Stimulated activated naive B cell treated with anti-CD40 and anti-IgM and Interleukin-4, amounts not matched to agents 10 μg/mL and 1 μg/mL and 100 μg/mL, for 72 hours (primary cell): ENCODE data around the gene COPS7A.

Experiments used
- ATAC-seq, 2 donors: fragments of 150-1000 bp; cut with Tn5 transposase; replicated peaks; 2 replicates each; pipeline ENCODE4 v1.10.0; 2021; ENCODE audit warnings: moderate library complexity in 1 of 2
- DNase-seq: peaks from one replicate; pipeline ENCODE4 v3.0.0; 2021
- H3K27ac Mint-ChIP-seq: one replicate; pipeline ENCODE4 v1.8.0; 2022; ENCODE audit warnings: mild to moderate bottlenecking, mixed read lengths
- H3K27me3 Mint-ChIP-seq, 2 donors: one replicate each; pipeline ENCODE4 v1.8.0; 2022; ENCODE audit warnings: mixed read lengths in 2 of 2
- H3K36me3 Mint-ChIP-seq, 2 donors: one replicate each; pipeline ENCODE4 v1.8.0; 2022; ENCODE audit warnings: mixed read lengths in 2 of 2, mild to moderate bottlenecking in 1 of 2
- H3K4me1 Mint-ChIP-seq, 2 donors: one replicate each; pipeline ENCODE4 v1.8.0; 2022; ENCODE audit warnings: mixed read lengths in 2 of 2, mild to moderate bottlenecking in 1 of 2
- H3K4me3 Mint-ChIP-seq, 2 donors: one replicate each; pipeline ENCODE4 v1.8.0; 2022; ENCODE audit warnings: mild to moderate bottlenecking in 2 of 2, mixed read lengths in 2 of 2, moderate library complexity in 1 of 2
- H3K9me3 Mint-ChIP-seq, 2 donors: one replicate each; pipeline ENCODE4 v1.8.0; 2022; ENCODE audit warnings: mixed read lengths in 2 of 2, mild to moderate bottlenecking in 1 of 2

The COPS7A gene

DNA sequence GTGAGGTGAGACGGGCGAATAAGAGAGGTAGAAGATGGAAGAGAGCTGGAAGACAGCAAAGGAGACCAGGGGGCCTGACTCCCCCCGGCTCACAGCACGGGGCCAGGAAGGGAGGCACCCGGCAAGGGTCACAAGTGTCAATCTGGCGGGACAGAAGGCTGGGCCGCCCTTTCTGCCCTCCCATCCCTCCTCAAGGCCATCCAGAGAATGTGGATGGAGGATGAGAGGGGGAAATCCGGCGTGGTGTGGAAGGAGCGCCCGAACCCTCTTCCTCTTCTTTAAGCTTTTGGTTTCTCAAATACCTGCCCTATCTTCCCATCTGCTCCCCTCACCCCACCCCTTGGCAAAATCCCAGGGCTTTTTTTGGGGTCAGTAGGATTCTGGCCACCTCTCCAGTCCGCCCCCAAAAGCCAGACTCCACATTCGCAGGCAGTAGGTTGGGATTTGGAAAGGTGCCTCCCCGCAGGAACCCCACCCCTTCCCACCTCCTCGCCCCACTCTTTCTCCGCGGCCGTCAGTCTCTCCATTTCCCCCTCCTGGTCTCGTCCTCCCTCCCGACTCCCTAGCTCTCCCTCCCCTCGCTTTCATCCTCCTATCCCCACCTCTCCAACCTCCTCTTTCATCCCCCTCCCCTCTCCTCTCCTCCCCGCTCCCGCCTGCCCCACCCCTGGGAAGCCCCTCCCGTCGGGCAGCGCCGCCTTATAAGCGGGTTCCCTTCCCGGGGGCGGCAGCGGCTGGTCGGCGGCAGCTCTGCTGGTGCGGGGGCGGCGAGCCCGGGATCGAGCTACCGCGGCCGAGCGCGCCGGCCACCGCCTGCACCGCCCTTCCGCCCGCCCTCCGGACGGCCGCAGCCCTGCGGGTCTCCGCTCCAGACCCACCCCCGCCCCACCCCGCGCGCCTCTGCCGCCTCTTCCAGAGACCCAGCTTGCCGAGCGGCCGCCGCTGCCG is 42.1 kb downstream of the COPS7A start, which contains the start of gene PTMS:
PTMS (plus strand) TSS at position 730 of the 948 bp plus-strand sequence. CDS start 343 bp downstream, outside the sequence.
- Mint-ChIP-seq H3K4me3 (peak within 1 kb of the TSS; percentile 90 to 94), H3K4me1 (peaks cover 28 to 45% of the 10 kb centered on the region in 2 donors), H3K36me3 (peaks cover 0 to 1% of the 10 kb centered on the region in 2 donors), H3K9me3 (peaks cover 0 to 2% of the 10 kb centered on the region in 2 donors), H3K27me3 (peaks cover 60 to 79% of the 10 kb centered on the region in 2 donors), H3K27ac (peak within 1 kb of the TSS; percentile 81)
- DNase-seq (no peak), ATAC-seq (peak; percentile 6 to 10)

DNA sequence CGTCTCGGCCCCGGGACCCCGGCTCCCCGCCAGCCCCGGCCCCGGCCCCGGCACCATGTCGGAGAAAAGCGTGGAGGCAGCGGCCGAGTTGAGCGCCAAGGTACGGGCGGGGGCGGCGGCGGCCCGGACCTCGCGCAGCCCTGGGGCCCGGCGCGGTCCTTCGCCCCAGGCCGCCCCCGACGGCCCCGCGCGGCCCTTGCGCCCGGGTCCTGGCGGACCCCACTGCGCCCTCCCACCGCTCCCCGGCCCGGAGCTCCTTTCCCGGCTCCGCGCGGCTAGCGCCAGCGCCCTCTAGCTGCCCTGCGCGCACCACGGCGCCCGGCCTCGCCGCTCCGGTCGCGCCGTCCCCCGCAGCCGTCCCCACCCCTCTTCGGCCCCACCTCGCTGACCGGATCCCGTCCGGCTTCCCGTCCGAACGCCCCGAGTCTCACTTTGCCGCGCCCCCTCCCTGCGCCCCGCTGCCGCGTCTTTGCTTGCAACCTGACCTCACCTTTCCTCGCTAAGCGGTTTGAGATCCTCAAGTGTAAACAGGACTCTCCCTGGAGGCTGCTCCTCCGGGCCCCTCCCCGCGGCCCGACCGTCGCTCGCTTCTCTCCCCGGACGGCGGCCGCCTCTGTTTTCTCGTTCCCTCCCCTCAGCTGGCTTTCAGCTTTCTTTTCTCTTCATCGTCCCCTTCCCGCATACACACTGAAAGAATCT is 43.0 kb downstream of the COPS7A start:
- H3K9me3 Mint-ChIP-seq: peaks cover 0 to 2% of the 10 kb centered on the region in 2 donors
- ATAC-seq: peak; percentile 56 to 67
- DNase-seq: no peak
- peaks cover 60 to 81% of the 10 kb centered on the region in 2 donors for H3K27me3 Mint-ChIP-seq
- H3K36me3 Mint-ChIP-seq: peaks cover 0 to 1% of the 10 kb centered on the region in 2 donors
- peak overlapping the region; percentile 90 to 94 for H3K4me3 Mint-ChIP-seq
- H3K4me1 Mint-ChIP-seq: peaks cover 35 to 53% of the 10 kb centered on the region in 2 donors
- H3K27ac Mint-ChIP-seq: peak overlapping the region; percentile 81

- no peak for ATAC-seq
- Mint-ChIP-seq H3K36me3 (peaks cover 0 to 1% of the 10 kb centered on the region in 2 donors), H3K4me3 (peak overlapping the region; percentile 90 to 94), H3K9me3 (peaks cover 0 to 2% of the 10 kb centered on the region in 2 donors), H3K27me3 (peaks cover 60 to 80% of the 10 kb centered on the region in 2 donors), H3K27ac (peak overlapping the region; percentile 81), H3K4me1 (peaks cover 38 to 62% of the 10 kb centered on the region in 2 donors)
- no peak for DNase-seq
Measured at GRCh38 chr12:6767353-6768319, 43.8 kb downstream of the COPS7A start.

DNA sequence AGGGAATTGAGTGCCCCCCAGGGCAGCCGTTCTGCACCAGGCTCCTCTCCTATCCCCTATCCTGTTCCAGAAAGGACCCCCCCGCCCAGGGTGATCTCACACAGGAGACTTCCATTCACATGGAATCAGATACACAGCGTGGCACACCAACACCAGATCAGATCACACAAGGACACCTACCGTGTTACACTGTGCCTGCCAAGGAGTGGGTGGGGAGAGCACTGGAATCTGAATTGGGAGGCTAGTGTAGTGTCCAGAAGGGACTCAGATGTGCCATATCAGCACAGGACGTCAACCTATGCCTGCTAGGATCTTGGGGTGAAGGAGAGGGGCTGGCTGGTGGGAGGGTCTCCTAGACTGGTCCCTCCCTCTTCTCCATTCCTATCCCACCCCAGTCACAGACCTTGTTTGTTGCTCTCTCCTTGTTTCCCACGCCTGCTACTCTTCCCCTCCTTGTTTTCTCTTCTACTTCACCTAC is 44.6 kb downstream of the COPS7A start:
- Mint-ChIP-seq H3K4me3 (no peak overlapping the region), H3K27me3 (peaks cover 64 to 81% of the 10 kb centered on the region in 2 donors), H3K4me1 (peaks cover 43 to 70% of the 10 kb centered on the region in 2 donors), H3K27ac (no peak overlapping the region), H3K9me3 (peaks cover 0 to 2% of the 10 kb centered on the region in 2 donors), H3K36me3 (peaks cover 0 to 1% of the 10 kb centered on the region in 2 donors)
- DNase-seq (no peak), ATAC-seq (no peak)

- Mint-ChIP-seq H3K4me1 (peaks cover 42 to 69% of the 10 kb centered on the region in 2 donors), H3K27ac (no peak overlapping the region), H3K9me3 (peaks cover 0 to 2% of the 10 kb centered on the region in 2 donors), H3K36me3 (peaks cover 0 to 1% of the 10 kb centered on the region in 2 donors), H3K4me3 (no peak overlapping the region), H3K27me3 (peaks cover 64 to 85% of the 10 kb centered on the region in 2 donors)
- DNase-seq: no peak
- ATAC-seq: no peak
Measured at GRCh38 chr12:6768990-6769389, 45.1 kb downstream of the COPS7A start.

- peaks cover 37 to 64% of the 10 kb centered on the region in 2 donors for H3K4me1 Mint-ChIP-seq
- H3K4me3 Mint-ChIP-seq: no peak overlapping the region
- H3K36me3 Mint-ChIP-seq: peaks cover 0 to 1% of the 10 kb centered on the region in 2 donors
- ATAC-seq (no peak), DNase-seq (no peak)
- no peak overlapping the region for H3K27ac Mint-ChIP-seq
- peaks cover 64 to 85% of the 10 kb centered on the region in 2 donors for H3K27me3 Mint-ChIP-seq
- no peaks in the 10 kb centered on the region for H3K9me3 Mint-ChIP-seq
Measured at GRCh38 chr12:6769666-6770065, 45.8 kb downstream of the COPS7A start.

DNA sequence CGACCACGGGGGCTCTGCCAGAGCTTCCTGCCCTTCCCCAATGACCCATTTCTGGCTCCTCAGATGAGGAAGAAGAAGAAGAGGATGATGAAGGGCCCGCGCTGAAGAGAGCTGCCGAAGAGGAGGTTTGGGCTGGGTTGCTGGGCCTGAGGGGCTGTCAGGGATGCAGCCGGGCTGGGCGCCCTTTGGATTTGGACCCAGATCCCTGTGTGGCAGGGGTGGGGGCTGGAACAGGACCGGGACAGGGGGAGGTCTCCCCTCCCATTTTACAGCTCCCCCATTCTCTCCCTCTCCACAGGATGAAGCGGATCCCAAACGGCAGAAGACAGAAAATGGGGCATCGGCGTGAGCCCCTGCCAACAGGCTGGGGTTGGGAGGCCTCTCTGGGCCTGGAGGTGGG is 46.2 kb downstream of the COPS7A start:
- no peak for DNase-seq
- Mint-ChIP-seq H3K4me3 (no peak overlapping the region), H3K27me3 (peaks cover 66 to 85% of the 10 kb centered on the region in 2 donors), H3K9me3 (no peaks in the 10 kb centered on the region), H3K27ac (no peak overlapping the region), H3K36me3 (peaks cover 0 to 1% of the 10 kb centered on the region in 2 donors), H3K4me1 (peaks cover 38 to 64% of the 10 kb centered on the region in 2 donors)
- ATAC-seq: no peak

DNA sequence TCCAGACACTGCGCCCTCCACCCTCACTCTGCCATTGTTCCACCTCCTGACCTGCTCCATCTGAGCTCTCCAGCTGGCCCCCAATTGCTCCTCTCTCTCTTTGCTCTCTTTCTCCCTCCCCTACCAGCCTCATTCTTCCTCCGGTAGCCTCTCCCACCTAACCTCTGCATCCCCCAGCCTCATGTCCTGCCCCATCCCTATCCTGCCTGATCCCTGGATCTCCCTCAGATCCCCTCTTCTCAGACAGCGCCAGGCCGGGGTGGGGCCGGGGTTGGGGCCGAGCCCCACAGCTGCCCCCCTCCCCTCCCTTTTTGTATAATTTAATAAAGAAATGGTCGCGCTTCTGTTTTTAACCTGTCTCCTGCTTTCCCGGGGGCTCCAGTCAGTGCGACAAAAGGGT is 46.8 kb downstream of the COPS7A start:
- Mint-ChIP-seq H3K9me3 (no peaks in the 10 kb centered on the region), H3K36me3 (peaks cover 0 to 1% of the 10 kb centered on the region in 2 donors), H3K27ac (no peak overlapping the region), H3K4me3 (no peak overlapping the region), H3K27me3 (peaks cover 66 to 85% of the 10 kb centered on the region in 2 donors), H3K4me1 (peaks cover 34 to 64% of the 10 kb centered on the region in 2 donors)
- no peak for DNase-seq
- no peak for ATAC-seq

GRCh38 chr12:6771091-6771495 is 47.2 kb downstream of the COPS7A start:
- H3K4me1 Mint-ChIP-seq: peaks cover 34 to 64% of the 10 kb centered on the region in 2 donors
- no peak for DNase-seq
- peak; percentile 37 to 41 for ATAC-seq
- H3K27ac Mint-ChIP-seq: peak overlapping the region; percentile 37
- H3K36me3 Mint-ChIP-seq: peaks cover 0 to 1% of the 10 kb centered on the region in 2 donors
- H3K9me3 Mint-ChIP-seq: no peaks in the 10 kb centered on the region
- peaks cover 67 to 87% of the 10 kb centered on the region in 2 donors for H3K27me3 Mint-ChIP-seq
- no peak overlapping the region for H3K4me3 Mint-ChIP-seq

DNA sequence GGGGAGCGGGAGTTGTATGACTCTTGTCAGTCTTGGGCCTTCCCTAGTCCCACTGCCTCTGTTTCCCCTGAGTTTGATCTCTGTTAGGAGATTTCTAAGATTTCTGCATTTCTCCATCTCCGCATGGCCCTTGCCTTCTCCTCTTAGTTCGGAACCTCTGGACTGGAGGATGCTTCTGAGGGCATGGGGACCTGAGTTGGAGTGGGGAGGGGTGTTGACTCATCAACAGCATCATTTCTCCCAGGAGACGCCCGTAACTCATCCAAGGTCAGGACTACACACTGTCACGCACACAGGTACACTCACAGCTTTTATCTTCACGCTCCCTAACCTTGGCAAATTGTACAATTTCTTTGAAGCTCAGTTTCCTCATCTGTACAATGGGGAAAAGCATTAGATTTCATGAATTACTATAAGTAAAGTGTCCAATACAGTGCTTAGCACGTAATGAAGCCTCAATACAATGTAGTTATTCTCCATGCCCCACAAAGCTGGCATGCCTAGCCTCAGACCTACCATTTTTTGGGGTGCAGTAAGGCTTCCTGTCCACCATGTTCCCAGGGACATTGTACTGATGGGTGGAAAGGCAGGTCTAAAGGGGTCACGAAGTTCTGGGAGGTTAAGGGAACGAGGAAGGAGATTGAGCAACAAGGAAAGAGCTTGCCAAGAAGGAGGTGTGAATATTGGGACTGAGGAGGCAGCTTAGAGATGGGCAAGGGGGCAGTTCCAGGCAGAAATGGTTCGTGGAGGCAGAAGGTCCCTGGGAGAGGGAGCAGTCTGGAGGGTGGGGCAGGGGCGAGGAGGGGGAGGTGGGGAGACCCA is 47.9 kb downstream of the COPS7A start:
- Mint-ChIP-seq H3K27me3 (peaks cover 74 to 93% of the 10 kb centered on the region in 2 donors), H3K27ac (no peak overlapping the region), H3K4me1 (peaks cover 34 to 70% of the 10 kb centered on the region in 2 donors), H3K9me3 (no peaks in the 10 kb centered on the region), H3K4me3 (peak overlapping the region; percentile 30 to 35), H3K36me3 (peaks cover 0 to 3% of the 10 kb centered on the region in 2 donors)
- DNase-seq: no peak
- no peak for ATAC-seq

- Mint-ChIP-seq H3K27ac (no peak within 1 kb of the TSS), H3K36me3 (peaks cover 0 to 3% of the 10 kb centered on the region in 2 donors), H3K4me3 (peak within 1 kb of the TSS; percentile 51 to 54), H3K9me3 (no peaks in the 10 kb centered on the region), H3K27me3 (peaks cover 79 to 92% of the 10 kb centered on the region in 2 donors), H3K4me1 (peaks cover 30 to 65% of the 10 kb centered on the region in 2 donors)
- ATAC-seq (peak; percentile 52 to 64), DNase-seq (no peak)
Measured at GRCh38 chr12:6772331-6772695, 48.5 kb downstream of the COPS7A start, which contains the start of gene LAG3. Gene LAG3, plus strand, starts transcription at chr12:6772520. Its CDS starts 333 bp downstream, at chr12:6772853.

DNA sequence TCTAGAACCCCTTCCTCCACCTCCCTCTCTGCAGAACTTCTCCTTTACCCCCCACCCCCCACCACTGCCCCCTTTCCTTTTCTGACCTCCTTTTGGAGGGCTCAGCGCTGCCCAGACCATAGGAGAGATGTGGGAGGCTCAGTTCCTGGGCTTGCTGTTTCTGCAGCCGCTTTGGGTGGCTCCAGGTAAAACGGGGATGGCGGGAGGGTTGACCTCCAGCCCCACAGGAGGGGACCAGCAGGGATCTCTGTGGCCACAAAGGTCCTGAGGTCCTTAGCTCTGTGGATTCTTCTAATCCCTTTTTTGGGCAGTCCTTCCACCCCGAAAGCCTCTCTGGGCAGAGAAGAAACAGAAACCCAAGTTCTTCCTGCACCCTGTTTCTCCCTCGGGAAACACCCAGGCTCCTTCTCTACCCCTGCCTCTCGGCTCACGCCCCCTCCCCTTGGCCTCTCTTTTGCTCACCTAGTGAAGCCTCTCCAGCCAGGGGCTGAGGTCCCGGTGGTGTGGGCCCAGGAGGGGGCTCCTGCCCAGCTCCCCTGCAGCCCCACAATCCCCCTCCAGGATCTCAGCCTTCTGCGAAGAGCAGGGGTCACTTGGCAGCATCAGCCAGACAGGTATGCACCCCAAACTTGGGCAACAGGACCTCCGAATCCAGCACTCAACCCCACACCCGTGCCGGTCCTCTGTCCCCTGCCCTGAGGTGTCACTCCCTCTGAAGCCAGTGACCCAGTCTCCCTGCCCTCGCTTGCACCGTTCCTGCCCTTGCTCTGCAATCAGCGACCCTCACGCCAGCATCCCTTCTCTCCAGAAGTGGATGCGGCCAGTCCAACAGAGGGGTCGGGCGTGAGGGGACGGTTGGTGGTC is 49.1 kb downstream of the COPS7A start:
- no peak for ATAC-seq
- Mint-ChIP-seq H3K4me3 (peak overlapping the region; percentile 51 to 54), H3K27ac (no peak overlapping the region)

More for the DNA sequence above, 49.1 kb downstream of the COPS7A start:
- Mint-ChIP-seq H3K4me1 (peaks cover 26 to 62% of the 10 kb centered on the region in 2 donors), H3K36me3 (peaks cover 0 to 3% of the 10 kb centered on the region in 2 donors), H3K9me3 (no peaks in the 10 kb centered on the region), H3K27me3 (peaks cover 79 to 92% of the 10 kb centered on the region in 2 donors)
- no peak for DNase-seq
